Fibroblast of villous mesenchyme (primary cell): Measurements from ENCODE around the gene ZNF546. TPM values are rescaled to one million over a fixed set of nuclear protein-coding genes. Genes with fewer than 3 reads are reported as not detected.
A peak's percentile ranks its signal among the peaks of the same experiment; 100 is the strongest.
"Not testable (repeated sequence)": the region's sequence is repeated elsewhere in the genome, so short reads cannot be mapped to it uniquely, and the experiment has no call there.

ENCODE experiments used
- DNase-seq: peaks from one replicate; pipeline ENCODE4 v3.0.0-alpha.2; 2010; ENCODE audit warnings: low read depth
- H3K4me3 ChIP-seq: 2 replicates; pipeline ENCODE4 v1.5.1; 2011; ENCODE audit warnings: low read depth, mild to moderate bottlenecking, low read length
- total RNA-seq: library from RNA; depleted of rRNA; stranded (reverse); fragments of >200 nt; gene quantifications from 2 replicates; pipeline ENCODE4 v1.2.3, GENCODE V29; 2012
- TF ChIP-seq, protein P1 (sequence below): IDR thresholded peaks from 2 replicates; pipeline ENCODE4 v1.5.1; 2012; ENCODE audit warnings: low read depth, mild to moderate bottlenecking, low read length; ENCODE audit not compliant: insufficient read depth

ZNF546 gene
- total RNA-seq, 1 donor, result 8.2 TPM

DNA sequence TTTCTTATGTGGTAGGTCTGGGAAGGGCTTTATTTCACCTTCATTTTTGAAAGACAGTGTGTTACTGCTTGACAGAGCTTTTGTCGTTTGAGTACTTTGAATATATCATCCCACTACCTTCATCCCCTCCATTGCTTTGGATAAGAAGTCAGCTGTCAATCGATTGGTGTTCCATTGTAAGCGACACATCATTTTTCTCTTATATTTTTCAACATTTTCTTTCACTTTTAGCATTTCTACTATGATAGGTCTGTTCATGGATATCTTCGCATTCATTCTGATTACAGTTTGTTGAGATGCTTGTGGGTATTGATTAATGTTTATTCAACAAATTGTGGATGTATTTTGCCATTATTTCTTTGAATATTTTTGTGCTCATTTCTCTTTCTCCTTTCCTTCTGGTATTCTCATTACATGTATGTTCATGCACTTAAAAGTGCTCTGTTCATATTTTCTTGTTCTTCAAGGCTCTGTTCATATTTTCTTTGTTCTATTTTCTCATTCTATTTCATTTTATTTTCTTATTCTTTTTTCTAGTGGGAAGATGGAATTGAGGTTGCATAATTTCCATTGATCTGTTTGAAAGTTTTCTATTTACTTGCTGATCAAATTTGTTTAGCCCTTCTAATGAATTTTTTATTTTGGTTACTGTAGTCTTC, 29.2 kb downstream of the ZNF546 start:
- H3K4me3 ChIP-seq, result no peak overlapping the region
- TF ChIP-seq, protein P1, sequence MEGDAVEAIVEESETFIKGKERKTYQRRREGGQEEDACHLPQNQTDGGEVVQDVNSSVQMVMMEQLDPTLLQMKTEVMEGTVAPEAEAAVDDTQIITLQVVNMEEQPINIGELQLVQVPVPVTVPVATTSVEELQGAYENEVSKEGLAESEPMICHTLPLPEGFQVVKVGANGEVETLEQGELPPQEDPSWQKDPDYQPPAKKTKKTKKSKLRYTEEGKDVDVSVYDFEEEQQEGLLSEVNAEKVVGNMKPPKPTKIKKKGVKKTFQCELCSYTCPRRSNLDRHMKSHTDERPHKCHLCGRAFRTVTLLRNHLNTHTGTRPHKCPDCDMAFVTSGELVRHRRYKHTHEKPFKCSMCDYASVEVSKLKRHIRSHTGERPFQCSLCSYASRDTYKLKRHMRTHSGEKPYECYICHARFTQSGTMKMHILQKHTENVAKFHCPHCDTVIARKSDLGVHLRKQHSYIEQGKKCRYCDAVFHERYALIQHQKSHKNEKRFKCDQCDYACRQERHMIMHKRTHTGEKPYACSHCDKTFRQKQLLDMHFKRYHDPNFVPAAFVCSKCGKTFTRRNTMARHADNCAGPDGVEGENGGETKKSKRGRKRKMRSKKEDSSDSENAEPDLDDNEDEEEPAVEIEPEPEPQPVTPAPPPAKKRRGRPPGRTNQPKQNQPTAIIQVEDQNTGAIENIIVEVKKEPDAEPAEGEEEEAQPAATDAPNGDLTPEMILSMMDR, result no peak
- no peak for DNase-seq

DNA sequence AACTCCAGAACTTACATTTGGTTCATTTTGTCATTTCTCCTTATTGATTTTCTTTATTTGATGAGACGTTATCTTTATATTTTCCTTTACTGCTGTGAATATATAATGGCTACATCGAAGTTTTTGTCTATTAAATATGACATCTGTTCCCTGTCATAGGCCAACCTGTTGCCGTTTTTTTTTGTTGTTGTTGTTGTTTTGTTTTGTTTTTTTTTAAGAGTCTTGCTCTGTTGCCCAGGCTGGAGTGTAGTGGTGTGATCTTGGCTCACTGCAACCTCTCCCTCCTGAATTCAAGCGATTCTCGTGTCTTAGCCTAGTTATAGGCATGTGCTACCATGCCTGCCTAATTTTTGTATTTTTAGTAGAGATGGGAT, 29.7 kb downstream of the ZNF546 start:
- no peak for DNase-seq
- H3K4me3 ChIP-seq, result no peak overlapping the region
- TF ChIP-seq, protein P1, result no peak

DNA sequence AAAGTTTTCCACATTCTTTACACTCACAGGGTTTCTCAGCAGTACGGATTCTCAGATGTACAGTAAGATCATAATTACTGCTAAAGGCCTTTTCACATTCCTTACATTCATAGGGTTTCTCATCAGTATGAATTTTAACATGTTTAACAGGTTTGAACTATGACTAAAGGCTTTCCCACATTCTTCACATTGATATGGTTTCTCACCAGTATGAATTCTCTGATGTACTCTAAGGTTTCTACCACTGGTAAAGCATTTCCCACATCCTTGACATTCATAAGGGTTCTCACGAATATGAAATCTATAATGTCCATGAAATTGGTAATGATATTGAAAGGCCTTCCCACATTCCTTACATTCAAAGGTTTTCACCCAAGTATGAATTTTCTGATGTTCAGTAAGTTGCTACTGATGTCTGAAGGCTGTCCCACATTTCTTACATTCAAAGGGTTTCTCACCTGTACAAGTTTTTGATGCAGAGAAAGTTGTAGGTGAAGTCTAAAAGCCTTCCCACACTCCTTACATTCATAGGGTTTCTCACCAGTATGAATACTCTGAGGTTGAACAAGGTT, 37.2 kb downstream of the ZNF546 start:
- no peak overlapping the region for H3K4me3 ChIP-seq
- no peak for DNase-seq
- TF ChIP-seq, protein P1, result no peak

DNA sequence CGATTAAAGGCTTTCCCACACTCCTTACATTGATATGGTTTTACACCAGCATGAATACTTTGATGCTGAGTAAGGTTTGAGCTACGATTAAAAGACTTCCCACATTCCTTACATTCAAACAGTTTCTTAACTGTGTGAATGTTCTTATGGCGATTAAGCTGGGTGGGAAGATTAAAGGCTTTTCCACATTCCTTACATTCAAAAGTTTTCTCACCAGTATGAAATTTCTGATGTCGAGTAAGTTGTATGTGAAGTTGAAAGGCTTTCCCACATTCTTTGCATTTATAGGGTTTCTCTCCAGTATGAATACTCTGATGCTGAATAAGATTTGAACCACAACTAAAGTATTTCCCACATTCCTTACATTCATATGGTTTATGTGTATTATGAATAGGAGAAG, 39.1 kb downstream of the ZNF546 start:
- H3K4me3 ChIP-seq, result no peak overlapping the region
- TF ChIP-seq, protein P1, result no peak
- DNase-seq, result no peak

DNA sequence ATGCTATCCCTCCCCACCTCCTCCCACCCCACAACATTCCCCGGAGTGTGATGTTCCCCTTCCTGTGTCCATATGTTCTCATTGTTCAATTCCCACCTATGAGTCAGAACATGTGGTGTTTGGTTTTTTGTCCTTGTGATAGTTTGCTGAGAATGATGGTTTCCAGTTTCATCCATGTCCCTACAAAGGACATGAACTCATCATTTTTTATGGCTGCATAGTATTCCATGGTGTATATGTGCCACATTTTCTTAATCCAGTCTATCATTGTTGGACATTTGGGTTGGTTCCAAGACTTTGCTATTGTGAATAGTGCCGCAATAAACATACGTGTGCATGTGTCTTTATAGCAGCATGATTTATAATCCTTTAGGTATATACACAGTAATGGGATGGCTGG, 41.2 kb downstream of the ZNF546 start:
- H3K4me3 ChIP-seq, DNase-seq: not testable (repeated sequence)

DNA sequence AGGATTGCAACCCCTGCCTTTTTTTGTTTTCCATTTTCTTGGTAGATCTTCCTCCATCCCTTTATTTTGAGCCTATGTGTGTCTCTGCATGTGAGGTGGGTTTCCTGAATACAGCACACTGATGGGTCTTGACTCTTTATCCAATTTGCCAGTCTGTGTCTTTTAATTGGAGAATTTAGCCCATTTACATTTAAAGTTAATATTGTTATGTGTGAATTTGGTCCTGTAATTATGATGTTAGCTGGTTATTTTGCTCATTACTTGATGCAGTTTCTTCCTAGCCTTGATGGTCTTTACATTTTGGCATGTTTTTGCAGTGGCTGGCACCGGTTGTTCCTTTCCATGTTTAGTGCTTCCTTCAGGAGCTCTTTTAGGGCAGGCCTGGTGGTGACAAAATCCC, 44.9 kb downstream of the ZNF546 start:
- H3K4me3 ChIP-seq, DNase-seq: not testable (repeated sequence)

DNA sequence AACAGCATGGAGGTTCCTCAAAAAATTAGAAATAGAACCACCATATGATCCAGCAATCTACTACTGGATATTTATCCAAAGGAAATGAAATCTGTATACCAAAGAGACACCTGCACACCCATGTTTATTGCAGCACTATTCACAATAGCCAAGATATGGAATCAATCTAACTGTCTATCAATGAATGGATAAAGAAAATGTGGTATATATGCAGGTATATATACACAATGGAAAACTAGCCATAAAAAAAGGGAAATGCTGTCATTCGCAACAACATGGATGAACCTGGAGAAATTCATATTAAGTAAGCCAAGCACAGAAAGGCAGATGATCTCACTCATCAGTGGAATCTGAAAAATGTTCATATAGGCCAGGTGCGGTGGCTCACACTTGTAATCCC, 56.6 kb downstream of the ZNF546 start:
- TF ChIP-seq, protein P1, result no peak
- no peak for DNase-seq
- no peak overlapping the region for H3K4me3 ChIP-seq

DNA sequence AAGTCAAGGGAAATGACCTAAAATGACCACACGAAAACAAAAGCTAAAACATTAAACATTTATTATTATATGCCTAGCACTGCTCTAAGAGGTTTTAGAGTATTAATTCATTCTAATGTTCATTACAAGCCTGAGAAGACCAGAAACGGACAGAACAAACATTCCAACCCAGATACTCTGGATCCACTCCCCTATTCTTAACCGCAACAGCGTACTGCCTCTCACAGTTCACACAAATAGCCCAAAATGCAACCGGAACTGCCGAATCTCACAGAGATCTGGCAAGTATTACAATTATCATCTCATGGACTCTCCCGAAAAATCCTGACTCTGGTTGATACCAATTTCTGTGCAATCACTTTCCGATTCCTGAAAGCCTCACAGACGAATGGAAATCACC, 57.8 kb downstream of the ZNF546 start:
- no peak for DNase-seq
- peak overlapping the region; percentile 90 for H3K4me3 ChIP-seq
- TF ChIP-seq, protein P1, result no peak
